Duodenal mucosa (tissue), 2 donors: Measurements from ENCODE around the gene ZBTB7A.

Experiments
- H3K27ac ChIP-seq: one replicate; pipeline ENCODE4 v1.7.0; 2013; ENCODE audit warnings: low read depth, low read length
- H3K27me3 ChIP-seq, 2 donors: one replicate each; pipeline ENCODE4 v1.7.0; 2013; ENCODE audit warnings: low read length in 2 of 2, control low read depth in 1 of 2; ENCODE audit not compliant: insufficient read depth in 2 of 2, control insufficient read depth in 1 of 2
- H3K36me3 ChIP-seq, 2 donors: one replicate each; pipeline ENCODE4 v1.7.0; 2013; ENCODE audit warnings: low read length in 2 of 2, control low read depth in 1 of 2; ENCODE audit not compliant: insufficient read depth in 2 of 2, control insufficient read depth in 1 of 2
- H3K4me1 ChIP-seq, 2 donors: one replicate each; pipeline ENCODE4 v1.7.0; 2013; ENCODE audit warnings: low read length in 2 of 2, control low read depth in 1 of 2; ENCODE audit not compliant: insufficient read depth in 2 of 2, control insufficient read depth in 1 of 2
- H3K4me3 ChIP-seq, 2 donors: one replicate each; pipeline ENCODE4 v1.7.0; 2013; ENCODE audit warnings: low read length in 2 of 2, low read depth in 1 of 2
- H3K9ac ChIP-seq, 2 donors: one replicate each; pipeline ENCODE4 v1.7.0; 2013; ENCODE audit warnings: low read length in 2 of 2, low read depth in 1 of 2
- H3K9me3 ChIP-seq, 2 donors: one replicate each; pipeline ENCODE4 v1.7.0; 2013; ENCODE audit warnings: low read length in 2 of 2, control low read depth in 1 of 2; ENCODE audit not compliant: control insufficient read depth in 1 of 2

The ZBTB7A gene

GRCh38 chr19:4094291-4094690 is 27.6 kb upstream of the ZBTB7A start:
- peaks cover under 1 to 55% of the 10 kb centered on the region in 2 donors for H3K36me3 ChIP-seq
- no peak overlapping the region for H3K4me3 ChIP-seq

GRCh38 chr19:4093643-4094175 is 27.0 kb upstream of the ZBTB7A start:
- H3K9ac ChIP-seq: no peak overlapping the region
- peaks cover 0 to 49% of the 10 kb centered on the region in 2 donors for H3K36me3 ChIP-seq
- H3K9me3 ChIP-seq: no peaks in the 10 kb centered on the region
- no peak overlapping the region for H3K4me3 ChIP-seq
- peaks cover 16 to 23% of the 10 kb centered on the region in 2 donors for H3K4me1 ChIP-seq
- no peak overlapping the region for H3K27ac ChIP-seq
- no peaks in the 10 kb centered on the region for H3K27me3 ChIP-seq

More at GRCh38 chr19:4094291-4094690, 27.6 kb upstream of the ZBTB7A start:
- Histone ChIP-seq H3K4me1 (peaks cover 16 to 23% of the 10 kb centered on the region in 2 donors), H3K9ac (no peak overlapping the region), H3K27me3 (no peaks in the 10 kb centered on the region), H3K27ac (no peak overlapping the region), H3K9me3 (no peaks in the 10 kb centered on the region)

DNA sequence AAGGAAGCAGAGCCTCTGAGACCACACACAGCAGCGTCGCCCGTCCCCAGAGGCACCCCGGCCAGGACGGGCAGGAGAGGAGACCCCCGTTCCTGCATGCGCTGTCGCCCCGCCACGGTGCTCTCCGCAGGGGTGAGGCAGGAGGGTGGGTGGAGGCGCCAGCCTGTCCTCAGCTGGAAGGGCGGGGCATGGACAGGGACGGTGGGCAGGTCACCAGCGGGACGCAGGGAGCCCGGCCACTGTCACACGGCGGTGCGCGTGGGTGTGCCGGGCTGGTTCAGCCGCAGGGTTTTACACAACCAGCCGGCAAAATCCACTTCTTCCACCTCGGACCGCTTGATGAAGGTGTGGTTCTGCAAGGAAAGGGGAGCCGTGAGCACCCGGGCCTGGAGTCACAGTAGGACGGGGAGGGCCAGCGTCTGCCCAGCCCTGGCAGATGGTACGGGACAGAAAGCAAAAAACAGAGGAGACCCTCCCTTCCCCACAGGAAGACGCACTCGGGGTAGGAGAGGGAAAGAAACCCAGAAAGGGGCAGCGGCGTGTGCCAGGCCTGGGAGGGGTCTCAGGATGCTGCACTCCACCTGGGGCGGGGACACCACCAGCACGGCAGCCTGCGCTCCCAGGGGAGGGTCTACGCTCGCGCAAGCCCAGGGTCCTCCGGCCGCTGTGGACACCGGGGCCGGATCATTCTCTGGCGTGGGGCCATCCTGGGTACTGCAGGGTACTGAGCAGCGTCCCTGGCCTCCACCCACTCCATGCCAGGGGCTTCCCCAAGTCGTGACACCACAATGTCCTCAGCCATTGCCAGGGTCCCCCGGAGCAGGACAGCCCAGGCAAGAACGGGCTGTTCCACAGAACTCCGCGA is 23.9 kb upstream of the ZBTB7A start:
- Histone ChIP-seq H3K27ac (no peak overlapping the region), H3K4me3 (no peak overlapping the region), H3K36me3 (peaks cover 0 to 35% of the 10 kb centered on the region in 2 donors)

GRCh38 chr19:4089946-4090345 is 23.2 kb upstream of the ZBTB7A start:
- Histone ChIP-seq H3K36me3 (peaks cover 0 to 33% of the 10 kb centered on the region in 2 donors), H3K9me3 (no peaks in the 10 kb centered on the region), H3K4me1 (peaks cover 8 to 24% of the 10 kb centered on the region in 2 donors), H3K27ac (peak overlapping the region; percentile 34), H3K4me3 (no peak overlapping the region), H3K9ac (peak overlapping the region in 1 of 2 donors; percentile 25), H3K27me3 (no peaks in the 10 kb centered on the region)

More for the DNA sequence above, 23.9 kb upstream of the ZBTB7A start:
- H3K9ac ChIP-seq: no peak overlapping the region
- no peaks in the 10 kb centered on the region for H3K9me3 ChIP-seq
- H3K4me1 ChIP-seq: peaks cover 14 to 30% of the 10 kb centered on the region in 2 donors
- no peaks in the 10 kb centered on the region for H3K27me3 ChIP-seq

DNA sequence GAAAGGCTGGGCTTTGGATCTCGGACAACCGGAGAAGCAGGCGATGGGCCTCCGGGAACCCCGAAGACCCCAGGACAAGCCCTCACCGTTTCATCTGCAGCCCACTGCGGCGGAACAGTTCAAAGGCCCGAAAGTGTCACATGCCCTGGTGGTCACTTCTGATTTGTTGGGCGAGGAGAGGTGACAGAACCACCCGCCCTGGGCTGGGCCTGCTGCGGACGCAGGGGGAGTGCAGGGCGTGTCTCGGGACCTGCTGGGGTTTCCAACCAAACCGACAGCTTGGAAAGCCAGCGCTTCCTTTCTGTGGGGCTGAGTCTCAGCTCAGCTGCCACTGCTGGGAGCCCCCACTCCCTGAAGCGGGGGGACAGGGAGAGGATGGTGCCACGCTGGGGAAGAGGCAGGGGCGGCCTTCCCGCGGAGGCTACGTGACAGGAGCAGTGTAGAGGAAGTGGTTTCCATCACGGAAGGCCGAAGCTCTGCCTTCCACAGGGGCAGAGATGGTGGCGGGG is 22.8 kb upstream of the ZBTB7A start:
- Histone ChIP-seq H3K9me3 (no peaks in the 10 kb centered on the region), H3K9ac (peak overlapping the region; percentile 25 to 39), H3K4me3 (no peak overlapping the region), H3K27ac (peak overlapping the region; percentile 44), H3K4me1 (peaks cover 9 to 25% of the 10 kb centered on the region in 2 donors), H3K36me3 (peaks cover 0 to 31% of the 10 kb centered on the region in 2 donors), H3K27me3 (no peaks in the 10 kb centered on the region)

- Histone ChIP-seq H3K4me3 (no peak overlapping the region), H3K9ac (peak overlapping the region in 1 of 2 donors; percentile 39), H3K36me3 (peaks cover 0 to 26% of the 10 kb centered on the region in 2 donors), H3K9me3 (no peaks in the 10 kb centered on the region), H3K4me1 (peaks cover 14 to 29% of the 10 kb centered on the region in 2 donors), H3K27me3 (no peaks in the 10 kb centered on the region), H3K27ac (peak overlapping the region; percentile 44)
Observed at GRCh38 chr19:4088975-4089374, 22.3 kb upstream of the ZBTB7A start.

- H3K27me3 ChIP-seq: no peaks in the 10 kb centered on the region
- H3K4me3 ChIP-seq: no peak overlapping the region
- H3K9ac ChIP-seq: no peak overlapping the region
- no peaks in the 10 kb centered on the region for H3K9me3 ChIP-seq
- no peak overlapping the region for H3K27ac ChIP-seq
- H3K4me1 ChIP-seq: peaks cover 16 to 36% of the 10 kb centered on the region in 2 donors
- H3K36me3 ChIP-seq: peaks cover 0 to 19% of the 10 kb centered on the region in 2 donors
Observed at GRCh38 chr19:4087787-4088679, 21.3 kb upstream of the ZBTB7A start.

DNA sequence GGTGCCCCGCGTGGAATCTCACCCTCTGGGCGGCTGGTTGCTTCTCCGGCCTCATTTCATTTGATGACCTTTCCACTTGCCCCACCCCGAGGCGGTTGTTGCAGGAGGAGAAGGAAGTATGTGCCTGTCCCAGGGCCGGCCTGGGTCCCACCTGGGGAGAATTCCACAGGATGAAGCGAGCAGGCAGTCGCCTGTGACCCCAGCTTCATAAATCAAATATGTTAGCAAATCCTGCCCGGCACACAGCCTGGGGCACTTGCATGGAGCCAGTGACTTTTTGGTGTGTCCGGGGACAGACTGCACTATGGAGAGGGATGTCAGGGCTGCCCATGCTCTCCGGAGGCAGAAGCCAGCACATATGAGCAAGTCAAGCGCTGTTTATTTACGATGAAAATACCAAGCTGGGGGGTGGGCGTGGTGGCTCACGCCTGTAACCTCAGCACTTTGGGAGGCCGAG is 19.7 kb upstream of the ZBTB7A start:
- Histone ChIP-seq H3K27ac (no peak overlapping the region), H3K4me1 (peaks cover 16 to 36% of the 10 kb centered on the region in 2 donors), H3K27me3 (no peaks in the 10 kb centered on the region), H3K9ac (peak overlapping the region in 1 of 2 donors; percentile 32), H3K36me3 (peaks cover 0 to 14% of the 10 kb centered on the region in 2 donors), H3K9me3 (no peaks in the 10 kb centered on the region), H3K4me3 (no peak overlapping the region)

DNA sequence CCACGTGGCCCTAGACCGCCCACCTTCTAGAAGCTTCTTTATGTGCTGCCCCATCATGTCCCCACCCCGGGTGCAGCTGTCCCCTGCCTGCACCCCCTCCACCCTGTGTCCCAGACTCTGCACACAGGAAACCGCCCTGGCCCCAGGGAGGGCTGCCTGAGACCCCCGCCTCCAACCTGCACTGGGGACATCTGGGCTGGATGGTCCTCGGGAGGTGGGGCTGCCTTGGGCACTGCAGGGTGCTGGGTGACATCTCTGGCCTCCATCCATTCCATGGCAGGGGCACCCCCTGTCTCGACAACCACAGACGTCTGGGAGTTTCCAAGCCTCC is 17.8 kb upstream of the ZBTB7A start:
- H3K4me3 ChIP-seq: peak overlapping the region; percentile 29 to 50

More for the DNA sequence above, 17.8 kb upstream of the ZBTB7A start:
- H3K9ac ChIP-seq: peak overlapping the region in 1 of 2 donors; percentile 43
- H3K4me1 ChIP-seq: peaks cover 16 to 36% of the 10 kb centered on the region in 2 donors
- peak overlapping the region; percentile 56 for H3K27ac ChIP-seq
- H3K9me3 ChIP-seq: no peaks in the 10 kb centered on the region
- H3K27me3 ChIP-seq: no peaks in the 10 kb centered on the region
- H3K36me3 ChIP-seq: no peaks in the 10 kb centered on the region
